HTERT RPE-1 (cell line): ENCODE data around the gene WFDC12.
"Not testable (repeated sequence)": the region's sequence is repeated elsewhere in the genome, so short reads cannot be mapped to it uniquely, and the experiment has no call there.

Experiments
- in situ Hi-C: fragments of 300-500 bp; cut with MboI; formaldehyde crosslinking; loops from 4 replicates; pipeline ENCODE4 v1.14.3; 2020; ENCODE audit warnings: low sequenced_read_pairs

Gene WFDC12

DNA sequence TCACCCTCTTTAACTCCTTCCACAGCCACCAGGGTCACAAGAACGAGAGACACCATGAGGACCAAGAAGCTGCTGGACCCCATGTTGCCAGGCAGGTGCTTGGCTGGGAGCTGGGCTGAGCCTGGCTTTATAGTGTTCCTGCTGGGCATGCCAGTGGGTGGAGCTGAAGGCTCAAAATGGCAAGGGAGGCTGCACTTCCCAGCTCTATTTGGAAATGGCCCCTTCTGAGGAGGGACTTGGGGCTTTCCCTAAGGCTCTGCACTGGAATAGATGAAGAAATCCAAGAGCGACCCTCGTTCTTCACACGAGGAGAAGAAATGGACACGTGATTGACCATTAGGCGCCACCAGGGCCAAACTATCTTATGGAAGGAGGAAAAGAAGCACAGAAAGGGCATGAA is at the start of gene WFDC12:
WFDC12 (minus strand) TSS at position 101 of the 400 bp plus-strand sequence; CDS start at position 83, 18 bp downstream.
- in situ Hi-C loops: no loop called here

- in situ Hi-C loops: no loop called here
Measured at GRCh38 chr20:45173522-45173921, 49.3 kb upstream of the WFDC12 start.

DNA sequence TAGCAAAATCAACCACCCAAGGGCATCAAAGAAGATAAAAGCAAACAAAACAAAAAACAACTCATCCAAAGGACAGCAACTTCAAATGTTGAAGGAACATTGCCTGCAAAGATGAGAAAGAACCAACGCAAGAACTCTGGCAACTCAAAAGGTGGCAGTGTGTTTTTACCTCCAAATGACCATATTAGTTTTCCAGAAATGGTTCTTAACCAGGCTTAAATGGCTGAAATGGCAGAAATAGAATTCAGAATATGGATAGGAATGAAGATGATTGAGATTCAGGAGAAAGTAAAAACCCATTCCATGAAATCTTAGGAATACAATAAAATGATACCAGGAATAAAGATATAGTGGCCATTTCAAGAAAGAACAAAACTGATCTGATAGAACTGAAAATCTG is 40.6 kb upstream of the WFDC12 start:
- in situ Hi-C loops: no loop called here

- in situ Hi-C loops: no loop called here
Measured at GRCh38 chr20:45163083-45163803, 39.0 kb upstream of the WFDC12 start.

GRCh38 chr20:45157962-45158361 is 33.7 kb upstream of the WFDC12 start:
- in situ Hi-C loops: no loop called here

DNA sequence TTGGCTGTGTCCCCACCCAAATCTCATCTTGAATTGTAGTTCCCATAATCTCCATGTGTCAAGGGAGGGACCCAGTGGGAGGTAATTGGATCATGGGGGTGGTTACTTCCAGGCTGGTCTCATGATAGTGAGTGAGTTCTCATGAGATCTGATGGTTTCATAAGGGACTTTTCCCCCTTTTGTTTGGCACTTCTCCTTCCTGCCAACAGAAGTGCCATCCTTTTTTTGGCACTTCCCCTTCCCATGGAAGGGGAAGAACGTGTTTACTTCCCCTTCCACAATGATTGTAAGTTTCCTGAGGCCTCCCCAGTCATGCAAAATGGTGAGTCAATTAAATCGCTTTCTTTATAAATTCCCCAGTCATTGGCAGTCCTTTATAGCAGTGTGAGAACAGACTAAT is 32.4 kb upstream of the WFDC12 start:
- in situ Hi-C loops: no loop called here

GRCh38 chr20:45154794-45155193 is 30.5 kb upstream of the WFDC12 start:
- in situ Hi-C loops: not testable (repeated sequence)

- in situ Hi-C loops: no loop called here
Measured at GRCh38 chr20:45154183-45154582, 29.9 kb upstream of the WFDC12 start.

- in situ Hi-C loops: no loop called here
Measured at GRCh38 chr20:45153752-45154151, 29.5 kb upstream of the WFDC12 start.

DNA sequence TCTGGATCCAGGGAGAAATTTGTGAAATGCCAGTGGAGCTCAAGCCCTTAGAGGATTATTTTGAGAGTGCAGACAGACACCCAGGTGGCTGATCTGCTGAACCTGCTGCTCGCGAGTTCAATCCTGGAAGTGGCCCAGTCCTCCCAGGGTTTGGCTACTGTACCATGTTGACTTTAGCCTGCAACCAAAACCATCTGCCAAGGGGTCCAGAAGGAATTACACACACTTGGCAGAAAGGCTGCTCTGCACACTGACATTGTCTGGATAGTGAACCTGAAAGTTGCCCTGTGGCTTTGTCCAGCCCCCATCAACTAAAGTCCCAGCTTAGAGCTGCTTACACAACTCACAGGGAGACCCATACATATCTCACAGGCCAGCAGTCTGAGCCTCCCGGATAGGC is 28.9 kb upstream of the WFDC12 start:
- in situ Hi-C loops: no loop called here

- in situ Hi-C loops: no loop called here
Measured at GRCh38 chr20:45152405-45152804, 28.1 kb upstream of the WFDC12 start.

DNA sequence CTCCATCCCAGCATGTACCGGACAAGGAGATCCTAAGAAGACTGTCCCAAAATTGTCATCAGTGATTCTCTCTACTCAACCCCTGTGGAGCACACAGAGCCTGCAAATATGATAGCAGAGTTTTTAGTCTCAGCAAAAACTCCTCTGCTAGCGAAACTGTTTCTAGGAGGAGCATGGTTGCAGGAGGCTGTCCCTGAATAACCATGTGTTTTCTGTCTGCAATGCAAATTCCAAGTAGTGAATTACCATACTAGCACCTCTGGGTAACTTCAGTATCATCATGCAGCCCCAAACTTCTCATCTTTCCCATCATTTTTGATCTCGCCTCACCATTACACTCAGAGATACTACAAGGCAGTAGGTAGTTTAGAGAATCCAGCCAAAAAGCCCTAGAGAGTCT is 24.8 kb upstream of the WFDC12 start:
- in situ Hi-C loops: no loop called here

GRCh38 chr20:45140836-45141235 is 16.6 kb upstream of the WFDC12 start:
- in situ Hi-C loops: no loop called here

DNA sequence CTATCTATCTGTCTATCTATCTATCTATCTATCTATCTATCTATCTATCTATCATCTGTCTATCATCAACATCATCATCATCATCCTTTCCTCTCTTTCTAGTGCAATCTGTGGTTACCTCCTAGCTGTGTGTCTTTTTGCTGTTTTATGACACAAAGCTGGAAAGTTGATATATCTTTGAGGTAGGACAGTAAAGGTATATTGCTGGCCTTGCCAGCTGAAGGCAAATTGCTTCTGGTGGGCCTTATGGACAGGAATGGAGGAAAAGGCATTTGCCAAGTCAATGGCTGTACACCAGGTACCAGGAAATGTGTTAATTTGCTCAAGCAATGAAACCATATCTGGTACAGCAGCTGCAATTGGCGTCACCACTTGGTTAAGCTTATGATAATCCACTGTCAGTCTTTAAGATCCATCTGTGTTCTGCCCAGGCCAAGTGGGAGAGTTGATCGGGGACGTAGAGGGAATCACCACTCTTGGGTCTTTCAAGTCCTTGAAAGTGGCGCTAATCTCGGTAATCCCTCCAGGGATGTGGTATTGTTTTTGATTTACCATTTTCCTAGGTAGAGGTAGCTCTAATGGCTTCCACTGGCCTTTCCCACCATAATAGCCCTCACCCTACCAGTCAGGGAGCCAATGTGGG is 15.6 kb upstream of the WFDC12 start:
- in situ Hi-C loops: not testable (repeated sequence)

DNA sequence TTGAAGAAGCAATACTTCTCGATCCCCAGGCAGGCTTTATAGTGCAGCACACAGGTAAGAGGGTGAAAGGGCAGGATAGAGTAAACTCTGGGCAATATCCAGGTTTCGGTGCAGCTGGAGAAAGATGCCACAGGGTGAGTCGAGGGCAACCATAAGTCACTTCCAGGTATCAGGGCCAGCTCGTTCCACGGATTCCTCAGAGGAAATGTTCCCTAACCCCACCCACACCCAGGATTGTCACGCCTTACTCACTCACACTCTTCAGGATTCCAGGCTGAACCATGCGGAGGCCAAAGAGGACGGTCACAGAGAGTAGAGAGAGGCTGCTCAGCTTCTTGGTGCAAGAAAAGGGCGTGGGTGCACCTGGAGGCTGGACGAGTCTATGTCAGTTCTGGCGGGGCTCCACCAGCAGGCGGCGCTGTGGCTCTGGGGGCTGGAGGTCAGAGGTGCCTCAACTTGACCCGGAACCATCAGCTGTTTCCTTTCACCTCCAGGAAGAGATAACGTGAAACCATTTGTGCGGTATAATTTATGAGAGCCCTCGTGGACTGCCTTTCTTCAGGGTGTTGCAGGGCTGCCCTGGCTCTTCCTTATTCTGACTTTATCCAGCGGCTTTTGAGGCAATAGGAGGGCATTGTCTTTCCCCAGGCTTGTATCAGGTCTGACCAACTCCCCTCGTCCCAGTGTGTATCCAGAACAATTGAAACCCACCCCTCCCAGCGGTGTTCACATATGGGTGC is 14.5 kb upstream of the WFDC12 start:
- in situ Hi-C loops: no loop called here

DNA sequence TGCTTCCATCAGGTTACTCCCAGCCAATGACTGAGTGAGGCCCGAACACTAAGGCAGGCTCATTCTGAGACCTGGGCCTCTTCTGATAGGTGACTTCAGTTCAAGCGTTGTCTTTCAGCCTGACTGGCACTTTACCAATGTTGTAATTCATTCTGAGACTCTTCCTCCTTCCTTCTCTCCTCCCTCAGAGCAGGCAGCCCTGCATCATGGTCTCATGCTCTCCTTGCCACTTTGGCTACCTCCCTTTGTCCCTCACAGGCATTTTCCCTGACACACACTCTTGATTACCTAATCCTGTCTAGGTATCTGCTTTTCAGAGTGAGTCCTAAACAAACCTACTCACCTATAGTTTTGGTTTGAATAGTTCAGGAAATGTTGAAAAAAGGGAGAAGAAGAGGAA is 12.6 kb upstream of the WFDC12 start:
- in situ Hi-C loops: no loop called here

- in situ Hi-C loops: no loop called here
Measured at GRCh38 chr20:45128099-45128498, 3.8 kb upstream of the WFDC12 start.

DNA sequence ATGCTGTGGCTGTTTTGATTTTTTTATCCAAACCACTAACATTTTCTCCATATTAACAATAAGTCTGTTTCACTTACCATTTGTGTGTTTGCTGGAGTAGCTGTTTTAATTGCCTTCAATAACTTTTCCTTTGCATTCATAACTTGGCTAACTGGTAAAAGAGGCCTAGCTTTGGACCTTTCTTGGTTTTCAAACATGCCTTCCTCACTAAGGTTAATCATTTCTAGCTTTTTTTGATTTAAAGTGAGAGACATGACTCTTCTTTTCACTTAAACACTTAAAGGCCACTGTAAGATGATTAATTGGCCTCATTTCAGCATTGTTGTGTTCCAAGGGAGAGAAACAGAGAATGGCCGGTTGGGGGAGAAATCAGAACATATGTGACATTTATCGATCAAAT is 2.9 kb downstream of the WFDC12 start:
- in situ Hi-C loops: no loop called here

GRCh38 chr20:45119556-45120266 is 4.6 kb downstream of the WFDC12 start:
- in situ Hi-C loops: no loop called here

DNA sequence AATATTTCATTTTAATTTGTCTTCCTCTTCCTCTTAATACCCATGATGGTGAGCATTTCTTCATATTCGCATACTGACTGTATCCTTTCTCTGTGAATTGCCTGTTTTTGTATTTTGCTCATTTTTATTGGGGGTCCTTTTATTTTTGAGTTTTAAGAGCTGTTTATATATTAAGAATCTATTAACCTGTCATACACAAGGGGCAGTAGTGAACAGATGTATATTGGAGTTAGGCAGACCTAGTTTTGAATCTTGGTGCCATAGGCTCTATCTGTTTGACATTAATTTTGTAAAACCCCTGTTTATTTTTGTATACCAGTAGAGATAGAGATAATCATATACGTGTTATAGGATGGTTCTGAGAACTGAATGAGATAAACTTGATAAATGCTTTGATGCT is 6.2 kb downstream of the WFDC12 start:
- in situ Hi-C loops: no loop called here

DNA sequence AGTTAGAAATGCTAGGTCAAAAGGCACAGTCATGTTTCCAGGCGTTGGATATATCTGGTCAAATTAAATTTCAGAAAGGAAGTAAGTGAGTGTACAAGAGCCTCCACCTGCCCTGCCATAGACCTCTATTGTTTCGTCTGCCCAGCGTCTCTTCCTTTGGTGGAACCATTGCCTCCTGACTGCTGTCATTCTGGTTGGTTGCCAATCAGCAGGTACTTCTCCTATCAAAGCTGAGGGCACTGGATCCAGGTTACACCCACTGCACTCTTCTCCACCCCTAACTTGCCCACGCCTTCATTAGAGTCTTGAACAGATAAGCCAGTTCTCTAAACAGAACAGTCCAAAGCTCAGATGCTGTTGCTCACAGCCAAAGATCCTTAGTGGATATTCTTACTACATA is 6.7 kb downstream of the WFDC12 start:
- in situ Hi-C loops: no loop called here
